Astrocyte (in vitro differentiated cells and primary cell): ENCODE measurements around the gene GGCX. TPM values are rescaled to one million over a fixed set of nuclear protein-coding genes. Genes with fewer than 3 reads are reported as not detected.

Experiments
- DNase-seq: peaks from one replicate; pipeline ENCODE4 v3.0.0-alpha.2; 2010; ENCODE audit warnings: low read depth
- FAIRE-seq: peaks from 2 replicates; lab custom pipeline; 2011; peaks lifted over from hg19 to GRCh38; lab: Jason Lieb, UNC
- H2AFZ ChIP-seq: 2 replicates; pipeline ENCODE4 v1.6.0; 2012; ENCODE audit warnings: low read depth, low read length, inconsistent platforms
- H3K27ac ChIP-seq: 2 replicates; pipeline ENCODE4 v1.5.1; 2011; ENCODE audit warnings: low read depth, low read length, inconsistent platforms
- H3K27me3 ChIP-seq: 2 replicates; pipeline ENCODE4 v1.6.0; 2011; ENCODE audit warnings: low read length, inconsistent platforms; ENCODE audit not compliant: insufficient read depth
- H3K36me3 ChIP-seq: 2 replicates; pipeline ENCODE4 v1.5.1; 2011; ENCODE audit warnings: low read length, inconsistent platforms; ENCODE audit not compliant: insufficient read depth
- H3K4me1 ChIP-seq: 2 replicates; pipeline ENCODE4 v1.5.1; 2011; ENCODE audit warnings: low read length, inconsistent platforms; ENCODE audit not compliant: insufficient read depth
- H3K4me2 ChIP-seq: 2 replicates; pipeline ENCODE4 v1.6.0; 2012; ENCODE audit warnings: low read length, inconsistent platforms
- H3K4me3 ChIP-seq: 2 replicates; pipeline ENCODE4 v1.5.1; 2011; ENCODE audit warnings: low read depth, mild to moderate bottlenecking, low read length, inconsistent platforms; ENCODE audit not compliant: insufficient read depth
- H3K79me2 ChIP-seq: 2 replicates; pipeline ENCODE4 v1.6.0; 2012; ENCODE audit warnings: mild to moderate bottlenecking, low read length, inconsistent platforms; ENCODE audit not compliant: insufficient read depth
- H3K9ac ChIP-seq: 2 replicates; pipeline ENCODE4 v1.6.0; 2012; ENCODE audit warnings: mild to moderate bottlenecking, low read length, inconsistent platforms
- H3K9me3 ChIP-seq: 2 replicates; pipeline ENCODE4 v1.5.1; 2012; ENCODE audit warnings: low read depth, mild to moderate bottlenecking, low read length, inconsistent platforms; ENCODE audit not compliant: insufficient read depth
- H4K20me1 ChIP-seq: 2 replicates; pipeline ENCODE4 v1.6.0; 2012; ENCODE audit warnings: low read length, inconsistent platforms; ENCODE audit not compliant: insufficient read depth
- H3K27ac Mint-ChIP-seq: one replicate; pipeline ENCODE4 v1.8.0; 2021; ENCODE audit warnings: mild to moderate bottlenecking, mixed read lengths; ENCODE audit not compliant: unreplicated experiment
- H3K27me3 Mint-ChIP-seq: one replicate; pipeline ENCODE4 v1.8.0; 2021; ENCODE audit warnings: low read depth, mixed read lengths; ENCODE audit not compliant: unreplicated experiment
- H3K36me3 Mint-ChIP-seq: one replicate; pipeline ENCODE4 v1.8.0; 2021; ENCODE audit warnings: low read depth, mixed read lengths; ENCODE audit not compliant: unreplicated experiment
- H3K4me1 Mint-ChIP-seq: one replicate; pipeline ENCODE4 v1.8.0; 2021; ENCODE audit warnings: low read depth, mixed read lengths; ENCODE audit not compliant: unreplicated experiment
- H3K4me3 Mint-ChIP-seq: one replicate; pipeline ENCODE4 v1.8.0; 2021; ENCODE audit warnings: mild to moderate bottlenecking, moderate library complexity, mixed read lengths; ENCODE audit not compliant: unreplicated experiment
- H3K9me3 Mint-ChIP-seq: one replicate; pipeline ENCODE4 v1.8.0; 2021; ENCODE audit warnings: mild to moderate bottlenecking, mixed read lengths; ENCODE audit not compliant: unreplicated experiment
- EZH2 ChIP-seq: IDR thresholded peaks from 2 replicates; pipeline ENCODE4 v1.6.1; 2012; ENCODE audit warnings: mild to moderate bottlenecking, low read length, inconsistent platforms; ENCODE audit not compliant: insufficient read depth
- total RNA-seq: library from RNA; stranded (reverse); gene quantifications from 2 replicates; pipeline ENCODE4 v1.2.1, GENCODE V29; 2021
- TF ChIP-seq, protein P1 (sequence below): IDR thresholded peaks from 2 replicates; pipeline ENCODE4 v1.5.1; 2011; ENCODE audit warnings: low read depth, mild to moderate bottlenecking, inconsistent platforms, low read length, moderate library complexity; ENCODE audit not compliant: insufficient read depth

GGCX gene
- total RNA-seq, 1 donor from 2014 or later: 79.0 TPM

DNA sequence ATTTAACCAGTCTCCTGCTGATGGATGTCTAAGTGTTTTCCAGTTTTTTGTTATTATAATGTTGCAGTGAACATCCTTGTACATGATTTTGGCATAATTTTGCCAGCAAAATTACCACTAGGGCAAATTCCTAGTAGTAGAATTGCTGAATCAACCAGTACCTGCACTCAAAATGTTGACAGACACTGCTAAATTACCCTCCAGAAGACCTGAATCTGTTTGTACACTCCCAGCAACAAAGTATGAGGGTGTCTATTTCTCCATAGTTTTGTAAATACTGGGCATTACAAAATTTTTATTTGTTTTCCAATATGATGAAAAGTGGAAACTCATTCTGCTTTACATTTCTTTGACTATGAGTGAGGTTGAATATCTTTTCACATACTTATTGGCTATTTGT is 33.5 kb downstream of the GGCX start:
- FAIRE-seq: no peak
- Mint-ChIP-seq H3K27ac (no peak overlapping the region), H3K4me3 (no peak overlapping the region), H3K36me3 (no peaks in the 10 kb centered on the region), H3K9me3 (no peaks in the 10 kb centered on the region), H3K27me3 (peaks cover 14% of the 10 kb centered on the region), H3K4me1 (no peaks in the 10 kb centered on the region)
- Histone ChIP-seq H2AFZ (no peak overlapping the region), H3K9ac (no peak overlapping the region), H3K4me1 (no peaks in the 10 kb centered on the region), H3K4me2 (no peak overlapping the region), H3K79me2 (no peaks in the 10 kb centered on the region), H3K4me3 (no peak overlapping the region), H3K27me3 (peaks cover 3% of the 10 kb centered on the region), H3K27ac (no peak overlapping the region), H3K36me3 (no peaks in the 10 kb centered on the region), H3K9me3 (no peaks in the 10 kb centered on the region), H4K20me1 (no peaks in the 10 kb centered on the region)
- TF ChIP-seq, protein P1, sequence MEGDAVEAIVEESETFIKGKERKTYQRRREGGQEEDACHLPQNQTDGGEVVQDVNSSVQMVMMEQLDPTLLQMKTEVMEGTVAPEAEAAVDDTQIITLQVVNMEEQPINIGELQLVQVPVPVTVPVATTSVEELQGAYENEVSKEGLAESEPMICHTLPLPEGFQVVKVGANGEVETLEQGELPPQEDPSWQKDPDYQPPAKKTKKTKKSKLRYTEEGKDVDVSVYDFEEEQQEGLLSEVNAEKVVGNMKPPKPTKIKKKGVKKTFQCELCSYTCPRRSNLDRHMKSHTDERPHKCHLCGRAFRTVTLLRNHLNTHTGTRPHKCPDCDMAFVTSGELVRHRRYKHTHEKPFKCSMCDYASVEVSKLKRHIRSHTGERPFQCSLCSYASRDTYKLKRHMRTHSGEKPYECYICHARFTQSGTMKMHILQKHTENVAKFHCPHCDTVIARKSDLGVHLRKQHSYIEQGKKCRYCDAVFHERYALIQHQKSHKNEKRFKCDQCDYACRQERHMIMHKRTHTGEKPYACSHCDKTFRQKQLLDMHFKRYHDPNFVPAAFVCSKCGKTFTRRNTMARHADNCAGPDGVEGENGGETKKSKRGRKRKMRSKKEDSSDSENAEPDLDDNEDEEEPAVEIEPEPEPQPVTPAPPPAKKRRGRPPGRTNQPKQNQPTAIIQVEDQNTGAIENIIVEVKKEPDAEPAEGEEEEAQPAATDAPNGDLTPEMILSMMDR: no peak
- DNase-seq: no peak

GRCh38 chr2:85525567-85525966 is 35.7 kb downstream of the GGCX start:
- Histone ChIP-seq H4K20me1 (no peaks in the 10 kb centered on the region), H3K4me1 (no peaks in the 10 kb centered on the region), H3K9me3 (no peaks in the 10 kb centered on the region), H3K27ac (no peak overlapping the region), H3K79me2 (no peaks in the 10 kb centered on the region), H3K4me2 (no peak overlapping the region), H2AFZ (no peak overlapping the region), H3K9ac (no peak overlapping the region), H3K27me3 (peaks cover 3% of the 10 kb centered on the region), H3K36me3 (no peaks in the 10 kb centered on the region), H3K4me3 (no peak overlapping the region)
- no peak for TF ChIP-seq EZH2
- TF ChIP-seq, protein P1: no peak
- Mint-ChIP-seq H3K4me3 (no peak overlapping the region), H3K4me1 (no peaks in the 10 kb centered on the region), H3K36me3 (no peaks in the 10 kb centered on the region), H3K9me3 (no peaks in the 10 kb centered on the region), H3K27me3 (peaks cover 14% of the 10 kb centered on the region), H3K27ac (no peak overlapping the region)
- no peak for FAIRE-seq
- DNase-seq: no peak

- FAIRE-seq: no peak
- no peaks in the 10 kb centered on the region for H3K4me1 ChIP-seq
- no peak overlapping the region for H3K9ac ChIP-seq
- peaks cover 14% of the 10 kb centered on the region for H3K27me3 Mint-ChIP-seq
- no peaks in the 10 kb centered on the region for H3K9me3 ChIP-seq
- H3K36me3 ChIP-seq: no peaks in the 10 kb centered on the region
- no peaks in the 10 kb centered on the region for H3K36me3 Mint-ChIP-seq
- DNase-seq: no peak
- no peak overlapping the region for H2AFZ ChIP-seq
- H3K27me3 ChIP-seq: peaks cover 3% of the 10 kb centered on the region
- no peak overlapping the region for H3K4me2 ChIP-seq
- H3K4me1 Mint-ChIP-seq: no peaks in the 10 kb centered on the region
- TF ChIP-seq, protein P1: no peak
- TF ChIP-seq EZH2: no peak
- H3K4me3 Mint-ChIP-seq: no peak overlapping the region
- H3K79me2 ChIP-seq: no peaks in the 10 kb centered on the region
- no peak overlapping the region for H3K27ac ChIP-seq
- no peaks in the 10 kb centered on the region for H4K20me1 ChIP-seq
- no peak overlapping the region for H3K4me3 ChIP-seq
- H3K27ac Mint-ChIP-seq: no peak overlapping the region
- no peaks in the 10 kb centered on the region for H3K9me3 Mint-ChIP-seq
Observed at GRCh38 chr2:85525029-85525428, 36.3 kb downstream of the GGCX start.
